Heart right ventricle (tissue), 16 donors: ENCODE data around the gene TPP2. TPM values are rescaled to one million over a fixed set of nuclear protein-coding genes. Genes with fewer than 3 reads are reported as not detected.

Source experiments
- ATAC-seq, 8 donors: fragments of 200-7000 bp; cut with Tn5 transposase; one replicate each; pipeline ENCODE4 v1.9.1; 2020; ENCODE audit warnings: mild to moderate bottlenecking in 8 of 8, moderate library complexity in 8 of 8, moderate number of reproducible peaks in 1 of 8
- DNase-seq, 2 donors: peaks; one replicate each; pipeline ENCODE4 v3.0.0-alpha.2; 2020
- H3K27ac ChIP-seq, 10 donors: fragments of 200-600 bp; sonication (generic) in 2 of 10; one replicate each; pipeline versions ENCODE4 v1.5.0 to v1.8.0; 2020 to 2022; ENCODE audit warnings: mild to moderate bottlenecking in 3 of 10
- H3K27me3 ChIP-seq, 7 donors: fragments of 200-600 bp; one replicate each; pipeline ENCODE4 v1.8.0; 2021 to 2022; ENCODE audit warnings: mild to moderate bottlenecking in 2 of 7
- H3K36me3 ChIP-seq, 9 donors: fragments of 200-600 bp; sonication (generic) in 1 of 9; one replicate each; pipeline versions ENCODE4 v1.5.0 to v1.8.0; 2020 to 2022; ENCODE audit warnings: mild to moderate bottlenecking in 2 of 9
- H3K4me1 ChIP-seq, 9 donors: fragments of 200-600 bp; sonication (generic) in 1 of 9; one replicate each; pipeline versions ENCODE4 v1.5.0 to v1.8.0; 2020 to 2022; ENCODE audit warnings: mild to moderate bottlenecking in 4 of 9
- H3K4me3 ChIP-seq, 10 donors: fragments of 200-600 bp; sonication (generic) in 2 of 10; one replicate each; pipeline versions ENCODE4 v1.5.0 to v1.8.0; 2020 to 2022; ENCODE audit warnings: mild to moderate bottlenecking in 7 of 10, moderate library complexity in 2 of 10
- H3K9me3 ChIP-seq, 11 donors: fragments of 200-600 bp in 10 of 11; sonication (generic) in 2 of 11; one replicate each; pipeline versions ENCODE4 v1.5.0 to v1.8.0; 2013 to 2022; ENCODE audit warnings: mild to moderate bottlenecking in 2 of 11, control low read depth in 1 of 11, moderate library complexity in 1 of 11
- WGBS, 2 donors: extraction: QIAGEN DNeasy Blood & Tissue Kit; methylation state at CpG; one replicate each; pipeline ENCODE4 v1.1.7; 2013; ENCODE audit warnings: inconsistent platforms in 1 of 2; 5-methylcytosine and 5-hydroxymethylcytosine counted together
- intact Hi-C, 10 donors: fragments of 100-400 bp; cut with DNase I; formaldehyde crosslinking; loops; one replicate each; pipeline versions ENCODE4 v1.11.1 to v1.14.2; 2022
- polyA plus RNA-seq, 2 donors: library from polyadenylated mRNA; stranded (reverse); fragments of 200-250 nt; gene quantifications; one replicate each; pipeline ENCODE4 v1.2.3, GENCODE V29; 2013
- total RNA-seq, 10 donors: library from RNA; stranded (reverse); fragmentation: NEBNext Ultra II Directional in 3 of 10; extraction: Animal tissue kit (Norgen Biotek cat#: 25700) in 3 of 10; gene quantifications; one replicate each; pipeline versions ENCODE4 v1.2.1 to v1.2.4, GENCODE V29; 2021 to 2023
- TF ChIP-seq, protein P1 (sequence below), 9 donors: fragments of 200-600 bp; sonication (generic) in 2 of 9; IDR thresholded peaks; one replicate each; pipeline versions ENCODE4 v1.5.0 to v1.8.0; 2021 to 2022; ENCODE audit warnings: antibody characterized with exemption in 9 of 9, mild to moderate bottlenecking in 5 of 9, moderate library complexity in 1 of 9
- donor health status: Arrhythmogenic right ventricular cardiomyopathy.
- donor health status: ischemic (EF 13 %, LVEDD 7.1; RV severe dilation, severe dysfunction).
- donor health status: healthy with polysubstance abuse.
- donor health status: DM: no; HTN: yes; CAD: no.
- donor health status: DM: no; HTN: no; CAD: no.
- donor health status: ischemic (EF 25% LVEDD 6.9; RV normal size, moderate dysfunction).
- donor health status: ischemic (EF 25% LVEDD 5.7; RV mildly dilated, moderate dysfunction).
- donor health status: healthy.
- donor health status: DM: yes; HTN: yes; CAD: no.
- donor health status: Ischemic cardiomyopathy.
- donor health status: ischemic (EF 35%, LVEDD 5.7; RV mildly dilated, moderate dysfunction).
- donor health status: nonischemic (EF 11% LVEDD 7.7; RV severe dilation, severe dysfunction).
- donor health status: DM: yes; HTN: yes; CAD: no.
- donor health status: PGD.
- donor health status: ischemic (EF 29% LVEDD 5.4; RV normal size, mild dysfunction).
- donor health status: nonischemic (EF 23%, LVEDD 6.1; RV moderate dilation, normal function).

Gene TPP2
- total and polyA plus RNA-seq, 12 donors = 13.2 to 36.8 (median 31.1) TPM

DNA sequence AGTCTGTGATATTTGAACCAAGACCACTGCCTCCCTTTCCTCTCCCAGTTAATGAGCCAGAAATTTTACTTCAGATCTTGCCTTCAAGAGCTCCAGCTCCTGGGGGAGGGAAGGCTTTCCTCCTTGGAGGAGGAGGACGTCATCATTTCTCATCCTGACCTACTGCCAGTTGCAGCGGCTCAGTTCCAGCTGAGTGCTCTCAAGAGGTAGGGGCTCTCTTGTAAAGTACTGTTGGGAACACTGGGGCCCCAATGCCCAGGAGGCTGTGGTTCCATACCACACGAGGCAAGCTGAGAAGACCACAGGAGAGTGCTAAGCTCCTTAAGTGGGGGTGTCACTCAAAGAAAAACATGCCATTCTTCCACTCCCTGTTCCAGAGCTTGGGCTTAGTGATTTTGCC lies 61.9 kb downstream of the TPP2 start:
- peaks cover 0 to 8% (median 0%) of the 10 kb centered on the region in 11 donors for H3K9me3 ChIP-seq
- H3K4me3 ChIP-seq = no peak overlapping the region
- 93 to 96% methylated on average over 3 of the region's 3 CpGs for WGBS, 2 donors
- intact Hi-C loops = no loop called here
- TF ChIP-seq, protein P1, sequence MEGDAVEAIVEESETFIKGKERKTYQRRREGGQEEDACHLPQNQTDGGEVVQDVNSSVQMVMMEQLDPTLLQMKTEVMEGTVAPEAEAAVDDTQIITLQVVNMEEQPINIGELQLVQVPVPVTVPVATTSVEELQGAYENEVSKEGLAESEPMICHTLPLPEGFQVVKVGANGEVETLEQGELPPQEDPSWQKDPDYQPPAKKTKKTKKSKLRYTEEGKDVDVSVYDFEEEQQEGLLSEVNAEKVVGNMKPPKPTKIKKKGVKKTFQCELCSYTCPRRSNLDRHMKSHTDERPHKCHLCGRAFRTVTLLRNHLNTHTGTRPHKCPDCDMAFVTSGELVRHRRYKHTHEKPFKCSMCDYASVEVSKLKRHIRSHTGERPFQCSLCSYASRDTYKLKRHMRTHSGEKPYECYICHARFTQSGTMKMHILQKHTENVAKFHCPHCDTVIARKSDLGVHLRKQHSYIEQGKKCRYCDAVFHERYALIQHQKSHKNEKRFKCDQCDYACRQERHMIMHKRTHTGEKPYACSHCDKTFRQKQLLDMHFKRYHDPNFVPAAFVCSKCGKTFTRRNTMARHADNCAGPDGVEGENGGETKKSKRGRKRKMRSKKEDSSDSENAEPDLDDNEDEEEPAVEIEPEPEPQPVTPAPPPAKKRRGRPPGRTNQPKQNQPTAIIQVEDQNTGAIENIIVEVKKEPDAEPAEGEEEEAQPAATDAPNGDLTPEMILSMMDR (IDR thresholded peaks at IDR 0.05) = no peak
- H3K27ac ChIP-seq = no peak overlapping the region
- H3K27me3 ChIP-seq = no peaks in the 10 kb centered on the region
- ATAC-seq (no peak), DNase-seq (no peak)
- no peaks in the 10 kb centered on the region for H3K4me1 ChIP-seq
- peaks cover 0 to 98% (median 15%) of the 10 kb centered on the region in 9 donors for H3K36me3 ChIP-seq

- Histone ChIP-seq H3K36me3 (peaks cover 0 to 98% (median 15%) of the 10 kb centered on the region in 9 donors), H3K9me3 (peaks cover 0 to 8% (median 0%) of the 10 kb centered on the region in 11 donors), H3K4me1 (no peaks in the 10 kb centered on the region), H3K27me3 (no peaks in the 10 kb centered on the region), H3K4me3 (no peak overlapping the region), H3K27ac (no peak overlapping the region)
- TF ChIP-seq, protein P1 (IDR thresholded peaks at IDR 0.05) = no peak
- no peak for ATAC-seq
- intact Hi-C loops = no loop called here
- DNase-seq = no peak
Measured at GRCh38 chr13:102659168-102659713, 62.5 kb downstream of the TPP2 start.

DNA sequence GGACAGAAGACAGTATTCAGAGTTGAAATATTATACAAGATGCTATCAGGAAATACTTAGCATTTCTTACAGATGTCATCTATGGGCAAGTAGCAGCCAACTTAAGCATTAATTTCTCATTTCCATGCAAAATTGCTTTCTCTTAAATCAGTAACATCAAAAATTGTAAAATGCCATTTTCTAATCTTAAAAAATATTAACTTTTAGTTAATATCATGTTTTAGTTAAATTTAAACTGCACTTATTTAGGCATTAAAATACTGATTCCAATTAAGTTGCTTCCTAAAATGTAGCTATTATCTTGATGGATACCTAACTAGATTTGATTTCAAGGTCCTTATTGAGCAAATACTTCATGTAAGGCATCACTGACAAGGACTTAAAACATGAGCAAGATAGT lies 70.2 kb downstream of the TPP2 start:
- TF ChIP-seq, protein P1 (IDR thresholded peaks at IDR 0.05) = no peak
- DNase-seq (no peak), ATAC-seq (no peak)
- no peaks in the 10 kb centered on the region for H3K4me1 ChIP-seq
- H3K27ac ChIP-seq = no peak overlapping the region
- H3K36me3 ChIP-seq = peaks cover 0 to 95% (median 25%) of the 10 kb centered on the region in 9 donors
- no peaks in the 10 kb centered on the region for H3K27me3 ChIP-seq
- H3K4me3 ChIP-seq = no peak overlapping the region
- H3K9me3 ChIP-seq = peaks cover 0 to 14% (median 6%) of the 10 kb centered on the region in 11 donors
- intact Hi-C loops = no loop called here

DNA sequence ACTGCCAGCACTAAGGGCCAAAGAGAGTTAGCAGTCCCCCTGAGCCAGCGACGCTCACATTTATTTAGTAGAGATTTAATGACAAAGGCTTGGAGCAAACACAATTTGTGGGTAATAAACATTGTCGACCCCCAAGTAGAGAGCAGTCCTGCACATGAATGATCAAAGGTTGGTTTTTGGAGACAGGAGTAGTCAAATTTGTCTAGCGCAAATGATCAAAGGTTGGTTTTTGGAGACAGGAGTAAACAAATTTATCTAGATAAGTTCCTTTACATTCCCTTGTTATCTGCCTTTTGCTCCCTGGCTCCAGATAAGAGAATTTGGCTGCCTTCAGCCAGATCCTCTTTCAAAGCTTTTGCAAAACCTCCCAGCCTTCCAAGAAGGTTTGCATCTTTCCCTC lies 71.1 kb downstream of the TPP2 start:
- no peak for ATAC-seq
- 96 to 97% methylated on average over 4 of the region's 4 CpGs for WGBS, 2 donors
- Histone ChIP-seq H3K4me1 (no peaks in the 10 kb centered on the region), H3K27ac (no peak overlapping the region), H3K9me3 (peaks cover 0 to 14% (median 6%) of the 10 kb centered on the region in 11 donors), H3K4me3 (no peak overlapping the region), H3K36me3 (peaks cover 0 to 96% (median 25%) of the 10 kb centered on the region in 9 donors), H3K27me3 (no peaks in the 10 kb centered on the region)
- TF ChIP-seq, protein P1 (IDR thresholded peaks at IDR 0.05) = no peak
- DNase-seq = no peak
- intact Hi-C loops = no loop called here
